ENCODE results near the gene KCNH2.

GRCh38 chr7:151019130-151019447, 41.0 kb upstream of the KCNH2 start:
- TF ChIP-seq CTCF (IDR thresholded peaks at IDR 0.05) (no peak), POLR2AphosphoS5 (IDR thresholded peaks at IDR 0.05) (no peak), POLR2A (IDR thresholded peaks at IDR 0.05) (no peak), EP300 (IDR thresholded peaks at IDR 0.05) (no peak)

Data from stomach (tissue), 4 donors.